ENCODE data around the gene COG4.

Gene COG4

DNA sequence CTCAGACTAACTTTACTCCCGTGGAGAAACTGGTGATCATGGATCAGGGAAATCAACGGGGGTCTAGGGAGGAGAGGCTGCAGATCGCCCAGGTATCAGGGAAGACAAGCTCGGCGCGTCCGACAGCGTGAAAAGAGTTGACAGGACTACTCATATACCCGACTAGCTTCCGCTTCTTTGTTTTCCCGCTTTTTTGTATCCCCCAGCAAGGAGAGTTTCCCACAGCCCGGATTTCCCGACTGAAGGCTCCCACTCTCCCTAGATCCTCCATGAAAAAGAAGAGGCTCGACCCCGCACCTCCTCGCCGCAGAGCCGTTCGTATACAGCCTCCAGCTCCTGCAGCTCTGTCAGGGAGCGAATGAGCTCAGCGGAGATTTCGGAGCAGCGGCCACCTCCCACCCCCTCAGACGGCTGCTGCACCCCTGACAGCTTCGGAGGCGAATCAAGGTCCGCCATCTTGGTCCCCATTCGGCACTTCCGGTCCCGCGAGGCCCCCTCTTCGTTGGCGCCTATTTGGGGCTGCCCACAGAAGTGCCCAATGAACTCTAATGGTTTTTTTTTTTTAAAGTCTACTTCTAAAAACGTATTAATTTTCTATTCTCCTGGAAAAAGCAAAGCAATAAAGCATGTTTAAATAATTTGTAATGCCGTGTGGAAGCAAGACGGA is at the start of gene COG4:
Gene COG4 (minus strand): TSS at position 479 of the 667 bp plus-strand sequence. CDS start 11 bp downstream, at position 468.
- TF ChIP-seq, protein P1, sequence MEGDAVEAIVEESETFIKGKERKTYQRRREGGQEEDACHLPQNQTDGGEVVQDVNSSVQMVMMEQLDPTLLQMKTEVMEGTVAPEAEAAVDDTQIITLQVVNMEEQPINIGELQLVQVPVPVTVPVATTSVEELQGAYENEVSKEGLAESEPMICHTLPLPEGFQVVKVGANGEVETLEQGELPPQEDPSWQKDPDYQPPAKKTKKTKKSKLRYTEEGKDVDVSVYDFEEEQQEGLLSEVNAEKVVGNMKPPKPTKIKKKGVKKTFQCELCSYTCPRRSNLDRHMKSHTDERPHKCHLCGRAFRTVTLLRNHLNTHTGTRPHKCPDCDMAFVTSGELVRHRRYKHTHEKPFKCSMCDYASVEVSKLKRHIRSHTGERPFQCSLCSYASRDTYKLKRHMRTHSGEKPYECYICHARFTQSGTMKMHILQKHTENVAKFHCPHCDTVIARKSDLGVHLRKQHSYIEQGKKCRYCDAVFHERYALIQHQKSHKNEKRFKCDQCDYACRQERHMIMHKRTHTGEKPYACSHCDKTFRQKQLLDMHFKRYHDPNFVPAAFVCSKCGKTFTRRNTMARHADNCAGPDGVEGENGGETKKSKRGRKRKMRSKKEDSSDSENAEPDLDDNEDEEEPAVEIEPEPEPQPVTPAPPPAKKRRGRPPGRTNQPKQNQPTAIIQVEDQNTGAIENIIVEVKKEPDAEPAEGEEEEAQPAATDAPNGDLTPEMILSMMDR (conservative IDR thresholded peaks at IDR 0.05) = no peak
- peak within 1 kb of the TSS; percentile 80 for H3K27ac ChIP-seq

DNA sequence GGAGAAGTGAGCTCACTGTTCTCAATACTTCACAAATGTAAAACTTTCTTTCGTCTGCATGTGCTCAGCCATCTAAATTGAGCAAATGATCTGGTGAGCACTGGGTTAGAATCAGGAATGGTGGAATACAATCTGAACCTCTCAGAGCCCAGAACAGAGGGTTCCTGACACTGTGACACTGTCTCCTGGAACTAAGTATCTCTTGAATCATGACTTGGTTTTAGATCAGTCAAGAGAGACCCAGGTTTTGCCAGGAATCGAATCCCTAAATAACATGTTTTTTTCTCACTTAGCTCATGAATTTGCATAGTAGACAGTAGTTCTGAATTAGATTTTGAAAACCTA is 49.5 kb upstream of the COG4 start:
- no peak overlapping the region for H3K27ac ChIP-seq
- TF ChIP-seq, protein P1 (conservative IDR thresholded peaks at IDR 0.05) = no peak

DNA sequence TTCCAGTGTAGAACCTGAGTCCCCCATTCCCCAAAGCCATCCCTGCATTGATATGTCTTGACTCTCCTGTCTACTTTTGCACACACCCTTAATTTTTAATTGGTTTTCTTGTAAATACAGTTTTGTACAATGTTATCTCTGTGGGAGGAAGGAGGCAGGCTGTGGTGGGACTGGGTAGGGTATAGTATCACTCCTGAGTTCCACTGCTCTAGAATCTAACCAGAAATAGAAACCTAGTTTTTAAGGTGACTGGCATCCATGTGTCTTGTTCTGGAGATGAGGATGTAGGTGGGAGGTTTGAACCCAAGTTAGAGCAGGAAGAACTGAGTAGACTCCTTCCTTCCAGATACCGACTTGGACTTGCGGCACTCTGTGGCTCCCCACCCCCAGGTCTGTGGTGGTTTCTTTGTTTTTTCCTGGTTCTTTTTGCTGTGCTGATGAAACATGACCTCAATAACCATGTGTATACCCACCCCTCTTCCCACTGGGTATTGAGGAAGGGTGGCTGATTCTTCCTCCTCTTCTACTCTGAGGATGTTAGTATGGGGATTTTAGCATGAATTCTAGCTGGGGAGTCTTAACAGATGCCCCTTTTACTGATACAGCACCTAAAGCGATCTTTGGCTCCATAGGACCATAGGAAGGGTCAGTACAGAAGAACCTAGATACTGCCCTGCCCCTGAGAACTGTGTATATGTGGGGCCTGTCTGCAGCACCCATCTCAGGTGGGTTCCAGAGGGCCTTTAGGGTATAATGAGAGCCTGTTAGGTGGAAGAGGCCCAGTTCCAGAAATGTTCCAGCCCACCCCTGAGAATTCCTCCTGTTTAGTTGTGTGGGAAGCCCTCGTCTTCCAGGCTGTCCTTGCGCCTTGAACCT is 48.9 kb upstream of the COG4 start:
- TF ChIP-seq, protein P1 (conservative IDR thresholded peaks at IDR 0.05) = no peak
- H3K27ac ChIP-seq = no peak overlapping the region

DNA sequence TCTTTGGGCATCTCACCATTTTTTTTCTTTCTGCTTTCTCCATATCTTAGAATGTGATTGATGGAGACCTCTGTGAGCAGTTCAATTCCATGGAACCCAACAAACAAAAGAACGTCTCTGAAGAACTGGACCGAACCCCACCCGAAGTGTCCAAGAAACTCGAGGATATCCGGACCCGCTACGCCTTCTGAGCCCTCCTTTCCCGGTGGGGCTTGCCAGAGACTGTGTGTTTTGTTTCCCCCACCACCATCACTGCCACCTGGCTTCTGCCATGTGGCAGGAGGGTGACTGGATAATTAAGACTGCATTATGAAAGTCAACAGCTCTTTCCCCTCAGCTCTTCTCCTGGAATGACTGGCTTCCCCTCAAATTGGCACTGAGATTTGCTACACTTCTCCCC is 48.3 kb upstream of the COG4 start:
- H3K27ac ChIP-seq = no peak overlapping the region
- TF ChIP-seq, protein P1 (conservative IDR thresholded peaks at IDR 0.05) = no peak

DNA sequence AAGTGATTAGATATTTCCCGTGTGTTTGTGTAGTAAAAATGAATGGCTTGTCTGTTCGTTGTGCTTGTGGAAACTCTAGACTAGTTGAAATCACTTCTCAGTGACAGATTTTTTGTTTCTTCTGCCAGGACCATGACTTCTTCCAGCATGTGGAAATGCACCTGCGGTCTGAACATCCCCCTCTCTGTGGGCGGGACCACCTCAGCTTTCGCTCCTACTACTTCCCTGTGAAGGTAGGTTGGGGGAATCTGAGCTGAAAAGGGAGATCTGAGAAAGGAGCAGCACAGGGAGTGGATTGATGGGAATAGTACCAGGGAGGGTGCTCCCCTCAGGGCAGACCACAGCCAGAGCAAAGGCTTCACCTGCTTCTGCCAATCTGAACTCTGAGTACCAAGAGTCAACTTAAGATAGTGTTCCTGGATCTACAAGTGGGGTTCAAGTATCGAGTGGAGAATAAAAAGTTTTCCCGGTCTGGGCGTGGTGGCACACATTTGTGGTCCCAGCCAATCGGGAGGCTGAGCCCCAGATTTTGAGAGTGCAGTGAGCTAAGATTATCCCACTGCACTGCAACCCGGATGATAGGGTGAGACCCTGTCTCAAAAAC is 47.7 kb upstream of the COG4 start:
- no peak overlapping the region for H3K27ac ChIP-seq
- TF ChIP-seq, protein P1 (conservative IDR thresholded peaks at IDR 0.05) = no peak

DNA sequence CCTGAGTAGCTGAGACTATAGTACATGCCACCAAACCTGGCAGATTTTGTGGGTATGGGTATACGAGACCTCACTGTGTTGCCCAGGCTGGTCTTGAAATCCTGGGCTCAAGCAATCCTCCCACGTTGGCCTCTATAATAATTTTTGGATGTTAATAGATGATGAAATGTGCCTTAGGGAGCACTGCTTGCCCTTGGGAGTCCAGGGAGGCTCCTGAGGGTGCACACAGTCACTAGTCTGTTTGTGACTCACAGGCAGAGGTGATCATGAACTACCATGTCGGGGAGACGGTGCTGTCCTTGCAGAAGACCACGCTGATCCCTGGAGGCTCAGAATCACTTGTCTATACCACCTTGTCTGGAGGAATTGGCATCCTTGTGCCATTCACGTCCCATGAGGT is 46.4 kb upstream of the COG4 start:
- TF ChIP-seq, protein P1 (conservative IDR thresholded peaks at IDR 0.05) = no peak
- H3K27ac ChIP-seq = no peak overlapping the region

DNA sequence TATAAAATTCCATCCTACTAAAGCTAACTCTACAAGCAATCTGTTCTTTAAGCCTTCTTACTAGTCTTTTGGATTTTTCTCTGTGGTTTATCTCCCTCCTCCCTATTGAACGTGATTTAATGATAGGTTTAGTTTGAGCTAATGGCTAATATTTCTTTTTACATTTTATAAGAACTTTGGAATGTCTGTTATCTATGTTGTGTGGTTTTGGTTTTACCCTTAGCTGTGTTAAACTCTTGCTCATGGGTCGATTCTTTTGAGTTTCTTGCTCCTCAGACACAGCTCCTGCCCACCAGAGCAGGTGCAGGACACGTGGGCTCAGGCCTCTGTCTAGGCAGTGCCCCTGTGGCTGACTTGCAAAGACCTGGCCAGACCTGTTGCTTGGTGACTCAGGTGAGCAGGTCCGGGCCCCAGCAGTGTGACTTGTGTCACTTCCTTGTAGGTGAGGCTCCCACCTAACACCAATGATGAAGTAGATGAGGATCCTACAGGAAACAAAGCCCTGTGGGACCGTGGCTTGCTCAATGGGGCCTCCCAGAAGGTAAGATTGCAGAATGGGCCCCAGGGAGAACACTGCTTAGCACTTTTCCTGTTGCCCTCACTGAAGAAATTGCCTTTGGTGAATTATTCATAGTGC is 45.4 kb upstream of the COG4 start:
- TF ChIP-seq, protein P1 (conservative IDR thresholded peaks at IDR 0.05) = no peak
- no peak overlapping the region for H3K27ac ChIP-seq

All from VCaP (cell line).